ENCODE measurements around the gene SYTL5.

SYTL5 gene

GRCh38 chrX:38095971-38096529, 89.7 kb downstream of the SYTL5 start:
- Histone ChIP-seq H3F3A (ENCODE audit: low read depth) (no peaks in the 10 kb centered on the region), H3K9ac (ENCODE audit: low read depth, low read length, poor library complexity, severe bottlenecking) (peak overlapping the region; percentile 20), H3K9me3 (ENCODE audit: insufficient read depth, low read depth, low read length) (no peaks in the 10 kb centered on the region; the same call in 1 of the 2 replicates), H3K27me3 (ENCODE audit: insufficient read depth, low read length, poor library complexity, severe bottlenecking) (no peaks in the 10 kb centered on the region), H3K79me2 (ENCODE audit: insufficient read depth, low read length) (no peaks in the 10 kb centered on the region), H3K9me2 (replicated peaks; ENCODE audit: low read depth, low read length) (no peaks in the 10 kb centered on the region), H3K4me3 (ENCODE audit: low read length, poor library complexity, severe bottlenecking) (peak overlapping the region; percentile 42), H4K20me1 (ENCODE audit: insufficient read depth, low read length, poor library complexity, severe bottlenecking) (no peaks in the 10 kb centered on the region), H3K36me3 (ENCODE audit: insufficient read depth, low read length) (no peaks in the 10 kb centered on the region), H3K4me2 (ENCODE audit: low read depth, low read length, poor library complexity, severe bottlenecking) (peak overlapping the region; percentile 39), H3K4me1 (ENCODE audit: insufficient read depth, low read length, poor library complexity, severe bottlenecking) (peaks cover 7% of the 10 kb centered on the region), H2AFZ (ENCODE audit: low read length) (peak overlapping the region; percentile 72)
- TF ChIP-seq EZH2phosphoT487 (IDR thresholded peaks at IDR 0.05; ENCODE audit: borderline replicate concordance), result no peak
- no peak for TF ChIP-seq CTCF (conservative IDR thresholded peaks at IDR 0.05; ENCODE audit: low read length)

- H4K20me1 ChIP-seq (ENCODE audit: insufficient read depth, low read length, poor library complexity, severe bottlenecking), result no peaks in the 10 kb centered on the region
- H3K4me3 ChIP-seq (ENCODE audit: low read length, poor library complexity, severe bottlenecking), result no peak overlapping the region
- no peaks in the 10 kb centered on the region for H3K9me2 ChIP-seq (replicated peaks; ENCODE audit: low read depth, low read length)
- H3K4me2 ChIP-seq (ENCODE audit: low read depth, low read length, poor library complexity, severe bottlenecking), result no peak overlapping the region
- H3K4me1 ChIP-seq (ENCODE audit: insufficient read depth, low read length, poor library complexity, severe bottlenecking), result peaks cover 18% of the 10 kb centered on the region
- no peaks in the 10 kb centered on the region for H3F3A ChIP-seq (ENCODE audit: low read depth)
- no peaks in the 10 kb centered on the region for H3K36me3 ChIP-seq (ENCODE audit: insufficient read depth, low read length)
- no peaks in the 10 kb centered on the region for H3K27me3 ChIP-seq (ENCODE audit: insufficient read depth, low read length, poor library complexity, severe bottlenecking)
- no peak overlapping the region for H3K9ac ChIP-seq (ENCODE audit: low read depth, low read length, poor library complexity, severe bottlenecking)
- H3K79me2 ChIP-seq (ENCODE audit: insufficient read depth, low read length), result no peaks in the 10 kb centered on the region
- H2AFZ ChIP-seq (ENCODE audit: low read length), result no peak overlapping the region
- TF ChIP-seq CTCF (conservative IDR thresholded peaks at IDR 0.05; ENCODE audit: low read length), result no peak
- no peak for TF ChIP-seq EZH2phosphoT487 (IDR thresholded peaks at IDR 0.05; ENCODE audit: borderline replicate concordance)
- H3K9me3 ChIP-seq (ENCODE audit: insufficient read depth, low read depth, low read length), result no peaks in the 10 kb centered on the region; the same call in 1 of the 2 replicates
Observed at GRCh38 chrX:38099688-38100087, 93.3 kb downstream of the SYTL5 start.

- Histone ChIP-seq H3K27me3 (ENCODE audit: insufficient read depth, low read length, poor library complexity, severe bottlenecking) (no peaks in the 10 kb centered on the region), H4K20me1 (ENCODE audit: insufficient read depth, low read length, poor library complexity, severe bottlenecking) (no peaks in the 10 kb centered on the region), H3K36me3 (ENCODE audit: insufficient read depth, low read length) (no peaks in the 10 kb centered on the region), H3K9me2 (replicated peaks; ENCODE audit: low read depth, low read length) (no peaks in the 10 kb centered on the region), H2AFZ (ENCODE audit: low read length) (no peak overlapping the region), H3F3A (ENCODE audit: low read depth) (no peaks in the 10 kb centered on the region), H3K9ac (ENCODE audit: low read depth, low read length, poor library complexity, severe bottlenecking) (no peak overlapping the region), H3K9me3 (ENCODE audit: insufficient read depth, low read depth, low read length) (no peaks in the 10 kb centered on the region; the same call in 1 of the 2 replicates), H3K79me2 (ENCODE audit: insufficient read depth, low read length) (no peaks in the 10 kb centered on the region), H3K4me1 (ENCODE audit: insufficient read depth, low read length, poor library complexity, severe bottlenecking) (peaks cover 16% of the 10 kb centered on the region), H3K4me2 (ENCODE audit: low read depth, low read length, poor library complexity, severe bottlenecking) (no peak overlapping the region), H3K4me3 (ENCODE audit: low read length, poor library complexity, severe bottlenecking) (no peak overlapping the region)
- TF ChIP-seq CTCF (conservative IDR thresholded peaks at IDR 0.05; ENCODE audit: low read length) (no peak), EZH2phosphoT487 (IDR thresholded peaks at IDR 0.05; ENCODE audit: borderline replicate concordance) (no peak)
Observed at GRCh38 chrX:38102240-38102639, 95.9 kb downstream of the SYTL5 start.

Data from Loucy (cell line).